ENCODE measurements around the gene TBC1D28.
"Not testable (repeated sequence)": the region's sequence is repeated elsewhere in the genome, so short reads cannot be mapped to it uniquely, and the experiment has no call there.

TBC1D28 gene

GRCh38 chr17:18593138-18593537, 51.1 kb downstream of the TBC1D28 start:
- DNase-seq, result not testable (repeated sequence)
